WTC11 (cell line): ENCODE data around the gene CTDP1. TPM values are rescaled to one million over a fixed set of nuclear protein-coding genes. Genes with fewer than 3 reads are reported as not detected.

Source experiments
- ATAC-seq: fragments of 200-7000 bp; cut with Tn5 transposase; 2 replicates; pipeline ENCODE4 v1.10.0; 2021; ENCODE audit warnings: mild to moderate bottlenecking, moderate library complexity
- CTCF ChIA-PET: fragments of 300-600 bp; sonication (Branson Sonifier 250); formaldehyde crosslinking; loops from one replicate; lab custom pipeline; 2021; ENCODE audit warnings: antibody characterized with exemption; lab: Charles Lee
- POLR2A ChIA-PET: fragments of 350-600 bp; sonication (Branson Sonifier 250); formaldehyde crosslinking; loops from one replicate; lab custom pipeline; 2021; ENCODE audit warnings: antibody characterized with exemption; lab: Charles Lee
- DNase-seq: peaks from one replicate; pipeline ENCODE4 v3.0.0; 2021; ENCODE audit warnings: low spot score
- H3K27ac Mint-ChIP-seq: 2 replicates; pipeline ENCODE4 v1.8.0; 2021; ENCODE audit warnings: mixed read lengths
- H3K27me3 Mint-ChIP-seq: 2 replicates; pipeline ENCODE4 v1.8.0; 2021; ENCODE audit warnings: low read depth, mild to moderate bottlenecking, moderate library complexity, mixed read lengths
- H3K36me3 Mint-ChIP-seq: 2 replicates; pipeline ENCODE4 v1.8.0; 2021; ENCODE audit warnings: mixed read lengths
- H3K4me1 Mint-ChIP-seq: 2 replicates; pipeline ENCODE4 v1.8.0; 2022; ENCODE audit warnings: mixed read lengths
- H3K4me3 Mint-ChIP-seq: 2 replicates; pipeline ENCODE4 v1.8.0; 2021; ENCODE audit warnings: mild to moderate bottlenecking, moderate library complexity, mixed read lengths
- H3K9me3 Mint-ChIP-seq: 2 replicates; pipeline ENCODE4 v1.8.0; 2021; ENCODE audit warnings: mixed read lengths
- GTF2I ChIP-seq: fragments of 250-450 bp; sonication (Bioruptor Pico); conservative IDR thresholded peaks from 2 replicates; pipeline ENCODE4 v1.4.0; 2021; ENCODE audit warnings: mild to moderate bottlenecking
- HMGA2 ChIP-seq: fragments of 250-450 bp; sonication (Bioruptor Pico); IDR thresholded peaks from 2 replicates; pipeline ENCODE4 v1.4.0; 2021; ENCODE audit warnings: mild to moderate bottlenecking, moderate library complexity
- IRF2 ChIP-seq: sonication (generic); formaldehyde crosslinking; IDR thresholded peaks from 2 replicates; pipeline ENCODE4 v1.8.0; 2022; ENCODE audit warnings: low read depth, missing genetic modification reagents, borderline replicate concordance
- JUN ChIP-seq: sonication (generic); formaldehyde crosslinking; IDR thresholded peaks from 2 replicates; pipeline ENCODE4 v1.8.0; 2023; ENCODE audit warnings: mild to moderate bottlenecking, missing genetic modification reagents
- NFATC4 ChIP-seq: fragments of 250-450 bp; sonication (Bioruptor Pico); IDR thresholded peaks from 2 replicates; pipeline ENCODE4 v1.9.0; 2021; ENCODE audit warnings: mild to moderate bottlenecking
- OVOL2 ChIP-seq: fragments of 250-450 bp; sonication (Bioruptor Pico); IDR thresholded peaks from 2 replicates; pipeline ENCODE4 v1.9.0; 2021; ENCODE audit warnings: mild to moderate bottlenecking, borderline replicate concordance
- PRRX2 ChIP-seq: fragments of 250-450 bp; sonication (Bioruptor Pico); IDR thresholded peaks from 2 replicates; pipeline ENCODE4 v1.8.0; 2021; ENCODE audit warnings: mild to moderate bottlenecking
- RORB ChIP-seq: fragments of 250-450 bp; sonication (Bioruptor Pico); IDR thresholded peaks from 2 replicates; pipeline ENCODE4 v1.9.0; 2021; ENCODE audit warnings: mild to moderate bottlenecking
- SP1 ChIP-seq: sonication (generic); formaldehyde crosslinking; conservative IDR thresholded peaks from 2 replicates; pipeline ENCODE4 v1.8.1; 2022; ENCODE audit warnings: missing genetic modification reagents
- TCF7 ChIP-seq: sonication (generic); formaldehyde crosslinking; IDR thresholded peaks from 2 replicates; pipeline ENCODE4 v1.8.0; 2022; ENCODE audit warnings: mild to moderate bottlenecking, low read depth, missing genetic modification reagents, moderate library complexity
- TEAD4 ChIP-seq: sonication (generic); formaldehyde crosslinking; IDR thresholded peaks from 2 replicates; pipeline ENCODE4 v1.8.0; 2022; ENCODE audit warnings: mild to moderate bottlenecking, missing genetic modification reagents
- TP53 ChIP-seq: sonication (generic); formaldehyde crosslinking; IDR thresholded peaks from 2 replicates; pipeline ENCODE4 v1.8.1; 2023; ENCODE audit warnings: mild to moderate bottlenecking, missing genetic modification reagents
- ZNF121 ChIP-seq: sonication (generic); formaldehyde crosslinking; IDR thresholded peaks from 2 replicates; pipeline ENCODE4 v1.8.0; 2023; ENCODE audit warnings: missing genetic modification reagents
- ZNF219 ChIP-seq: sonication (generic); formaldehyde crosslinking; IDR thresholded peaks from 2 replicates; pipeline ENCODE4 v1.8.0; 2023; ENCODE audit warnings: missing genetic modification reagents, mild to moderate bottlenecking, borderline replicate concordance
- total RNA-seq: library from RNA; stranded (reverse); gene quantifications from 3 replicates; pipeline ENCODE4 v1.2.3, GENCODE V29; 2021
- TF ChIP-seq, protein P1 (sequence below): sonication (generic); formaldehyde crosslinking; IDR thresholded peaks from 2 replicates; pipeline ENCODE4 v1.8.1; 2023; ENCODE audit warnings: mild to moderate bottlenecking, missing genetic modification reagents
- TF ChIP-seq, protein P2 (sequence below): sonication (generic); formaldehyde crosslinking; IDR thresholded peaks from 2 replicates; pipeline ENCODE4 v1.8.0; 2023; ENCODE audit warnings: missing genetic modification reagents, mild to moderate bottlenecking, borderline replicate concordance
- TF ChIP-seq, protein P3 (sequence below): fragments of 200-600 bp; IDR thresholded peaks from 2 replicates; pipeline ENCODE4 v1.8.0; 2022; ENCODE audit warnings: antibody characterized with exemption
- TF ChIP-seq, protein P4 (sequence below): sonication (generic); formaldehyde crosslinking; IDR thresholded peaks from 2 replicates; pipeline ENCODE4 v1.8.1; 2023; ENCODE audit warnings: mild to moderate bottlenecking, missing genetic modification reagents, moderate library complexity
- TF ChIP-seq, protein P5 (sequence below): fragments of 250-450 bp; sonication (Bioruptor Pico); IDR thresholded peaks from 2 replicates; pipeline ENCODE4 v1.9.0; 2021; ENCODE audit warnings: mild to moderate bottlenecking
- TF ChIP-seq, protein P6 (sequence below): fragments of 250-450 bp; sonication (Bioruptor Pico); IDR thresholded peaks from 2 replicates; pipeline ENCODE4 v2.1.2; 2022; ENCODE audit warnings: mild to moderate bottlenecking, moderate library complexity
- TF ChIP-seq, protein P7 (sequence below): sonication (generic); formaldehyde crosslinking; IDR thresholded peaks from 2 replicates; pipeline ENCODE4 v1.8.1; 2022; ENCODE audit warnings: mild to moderate bottlenecking, missing genetic modification reagents, moderate library complexity, borderline replicate concordance
- TF ChIP-seq, protein P8 (sequence below): sonication (generic); formaldehyde crosslinking; IDR thresholded peaks from 2 replicates; pipeline ENCODE4 v1.8.0; 2022; ENCODE audit warnings: mild to moderate bottlenecking, missing genetic modification reagents

Gene CTDP1
- total RNA-seq, 1 experiment from 2014 or later: 39.7 TPM

DNA sequence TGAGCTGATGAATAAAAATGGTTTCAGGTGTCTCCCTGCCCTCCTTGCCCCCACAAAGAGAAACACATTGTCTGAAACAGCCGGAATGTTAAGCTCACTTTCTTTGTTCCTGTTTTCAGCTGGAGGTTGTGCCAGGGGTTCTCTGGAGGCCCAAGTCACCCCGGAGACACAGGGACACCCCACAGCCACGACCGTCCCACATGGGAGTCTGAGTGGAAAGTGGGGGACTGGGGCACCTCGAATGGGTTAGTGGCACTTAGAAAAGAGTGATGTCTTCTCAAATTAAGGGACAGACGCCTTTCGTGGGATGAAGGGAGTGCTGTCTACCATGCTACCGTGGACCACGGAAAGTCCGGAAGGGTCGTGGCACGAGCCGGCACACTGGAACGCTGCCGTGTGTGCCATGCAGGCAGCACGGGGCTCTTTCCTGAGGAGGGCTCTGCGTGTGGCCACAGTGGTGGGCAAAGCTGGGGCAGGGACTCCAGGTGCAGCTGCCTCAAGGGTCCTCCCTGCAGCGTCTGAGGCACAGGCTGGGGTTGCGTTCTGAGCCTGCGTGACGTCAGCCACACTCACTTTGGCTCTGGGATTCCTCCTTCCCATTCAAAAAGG is 39.4 kb upstream of the CTDP1 start (continued):
- TF ChIP-seq, protein P1, sequence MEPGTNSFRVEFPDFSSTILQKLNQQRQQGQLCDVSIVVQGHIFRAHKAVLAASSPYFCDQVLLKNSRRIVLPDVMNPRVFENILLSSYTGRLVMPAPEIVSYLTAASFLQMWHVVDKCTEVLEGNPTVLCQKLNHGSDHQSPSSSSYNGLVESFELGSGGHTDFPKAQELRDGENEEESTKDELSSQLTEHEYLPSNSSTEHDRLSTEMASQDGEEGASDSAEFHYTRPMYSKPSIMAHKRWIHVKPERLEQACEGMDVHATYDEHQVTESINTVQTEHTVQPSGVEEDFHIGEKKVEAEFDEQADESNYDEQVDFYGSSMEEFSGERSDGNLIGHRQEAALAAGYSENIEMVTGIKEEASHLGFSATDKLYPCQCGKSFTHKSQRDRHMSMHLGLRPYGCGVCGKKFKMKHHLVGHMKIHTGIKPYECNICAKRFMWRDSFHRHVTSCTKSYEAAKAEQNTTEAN (CRISPR knock-in tag): no peak
- TF ChIP-seq NFATC4 (CRISPR knock-in tag) (no peak), RORB (no peak), TCF7 (CRISPR knock-in tag) (no peak)
- TF ChIP-seq, protein P2, sequence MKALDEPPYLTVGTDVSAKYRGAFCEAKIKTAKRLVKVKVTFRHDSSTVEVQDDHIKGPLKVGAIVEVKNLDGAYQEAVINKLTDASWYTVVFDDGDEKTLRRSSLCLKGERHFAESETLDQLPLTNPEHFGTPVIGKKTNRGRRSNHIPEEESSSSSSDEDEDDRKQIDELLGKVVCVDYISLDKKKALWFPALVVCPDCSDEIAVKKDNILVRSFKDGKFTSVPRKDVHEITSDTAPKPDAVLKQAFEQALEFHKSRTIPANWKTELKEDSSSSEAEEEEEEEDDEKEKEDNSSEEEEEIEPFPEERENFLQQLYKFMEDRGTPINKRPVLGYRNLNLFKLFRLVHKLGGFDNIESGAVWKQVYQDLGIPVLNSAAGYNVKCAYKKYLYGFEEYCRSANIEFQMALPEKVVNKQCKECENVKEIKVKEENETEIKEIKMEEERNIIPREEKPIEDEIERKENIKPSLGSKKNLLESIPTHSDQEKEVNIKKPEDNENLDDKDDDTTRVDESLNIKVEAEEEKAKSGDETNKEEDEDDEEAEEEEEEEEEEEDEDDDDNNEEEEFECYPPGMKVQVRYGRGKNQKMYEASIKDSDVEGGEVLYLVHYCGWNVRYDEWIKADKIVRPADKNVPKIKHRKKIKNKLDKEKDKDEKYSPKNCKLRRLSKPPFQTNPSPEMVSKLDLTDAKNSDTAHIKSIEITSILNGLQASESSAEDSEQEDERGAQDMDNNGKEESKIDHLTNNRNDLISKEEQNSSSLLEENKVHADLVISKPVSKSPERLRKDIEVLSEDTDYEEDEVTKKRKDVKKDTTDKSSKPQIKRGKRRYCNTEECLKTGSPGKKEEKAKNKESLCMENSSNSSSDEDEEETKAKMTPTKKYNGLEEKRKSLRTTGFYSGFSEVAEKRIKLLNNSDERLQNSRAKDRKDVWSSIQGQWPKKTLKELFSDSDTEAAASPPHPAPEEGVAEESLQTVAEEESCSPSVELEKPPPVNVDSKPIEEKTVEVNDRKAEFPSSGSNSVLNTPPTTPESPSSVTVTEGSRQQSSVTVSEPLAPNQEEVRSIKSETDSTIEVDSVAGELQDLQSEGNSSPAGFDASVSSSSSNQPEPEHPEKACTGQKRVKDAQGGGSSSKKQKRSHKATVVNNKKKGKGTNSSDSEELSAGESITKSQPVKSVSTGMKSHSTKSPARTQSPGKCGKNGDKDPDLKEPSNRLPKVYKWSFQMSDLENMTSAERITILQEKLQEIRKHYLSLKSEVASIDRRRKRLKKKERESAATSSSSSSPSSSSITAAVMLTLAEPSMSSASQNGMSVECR (CRISPR knock-in tag): no peak
- TF ChIP-seq, protein P3, sequence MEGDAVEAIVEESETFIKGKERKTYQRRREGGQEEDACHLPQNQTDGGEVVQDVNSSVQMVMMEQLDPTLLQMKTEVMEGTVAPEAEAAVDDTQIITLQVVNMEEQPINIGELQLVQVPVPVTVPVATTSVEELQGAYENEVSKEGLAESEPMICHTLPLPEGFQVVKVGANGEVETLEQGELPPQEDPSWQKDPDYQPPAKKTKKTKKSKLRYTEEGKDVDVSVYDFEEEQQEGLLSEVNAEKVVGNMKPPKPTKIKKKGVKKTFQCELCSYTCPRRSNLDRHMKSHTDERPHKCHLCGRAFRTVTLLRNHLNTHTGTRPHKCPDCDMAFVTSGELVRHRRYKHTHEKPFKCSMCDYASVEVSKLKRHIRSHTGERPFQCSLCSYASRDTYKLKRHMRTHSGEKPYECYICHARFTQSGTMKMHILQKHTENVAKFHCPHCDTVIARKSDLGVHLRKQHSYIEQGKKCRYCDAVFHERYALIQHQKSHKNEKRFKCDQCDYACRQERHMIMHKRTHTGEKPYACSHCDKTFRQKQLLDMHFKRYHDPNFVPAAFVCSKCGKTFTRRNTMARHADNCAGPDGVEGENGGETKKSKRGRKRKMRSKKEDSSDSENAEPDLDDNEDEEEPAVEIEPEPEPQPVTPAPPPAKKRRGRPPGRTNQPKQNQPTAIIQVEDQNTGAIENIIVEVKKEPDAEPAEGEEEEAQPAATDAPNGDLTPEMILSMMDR: no peak
- TF ChIP-seq, protein P4, sequence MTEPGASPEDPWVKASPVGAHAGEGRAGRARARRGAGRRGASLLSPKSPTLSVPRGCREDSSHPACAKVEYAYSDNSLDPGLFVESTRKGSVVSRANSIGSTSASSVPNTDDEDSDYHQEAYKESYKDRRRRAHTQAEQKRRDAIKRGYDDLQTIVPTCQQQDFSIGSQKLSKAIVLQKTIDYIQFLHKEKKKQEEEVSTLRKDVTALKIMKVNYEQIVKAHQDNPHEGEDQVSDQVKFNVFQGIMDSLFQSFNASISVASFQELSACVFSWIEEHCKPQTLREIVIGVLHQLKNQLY (CRISPR knock-in tag): no peak

DNA sequence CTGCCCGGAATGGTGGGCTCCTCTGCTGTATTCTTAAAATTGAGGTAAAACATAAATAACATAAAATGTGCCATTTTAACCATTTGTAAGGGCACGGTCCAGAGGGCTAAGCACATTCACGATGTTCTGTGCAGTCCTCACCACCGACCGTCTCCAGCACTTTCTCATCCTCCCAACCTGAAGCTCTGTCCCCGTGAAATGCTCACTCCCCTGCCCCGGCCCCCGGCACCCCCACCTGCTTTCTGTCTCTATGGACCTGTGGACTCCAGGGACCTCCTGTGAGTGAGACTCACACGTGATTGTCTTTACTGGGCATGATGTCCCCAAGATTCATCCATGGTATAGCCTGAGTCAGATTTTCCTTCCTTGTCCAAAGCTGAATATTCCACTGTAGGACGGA is 38.7 kb upstream of the CTDP1 start:
- DNase-seq (no peak), ATAC-seq (no peak)
- Mint-ChIP-seq H3K27ac (no peak overlapping the region), H3K4me3 (no peak overlapping the region), H3K9me3 (no peaks in the 10 kb centered on the region), H3K4me1 (no peaks in the 10 kb centered on the region), H3K27me3 (peaks cover 14% of the 10 kb centered on the region), H3K36me3 (no peaks in the 10 kb centered on the region)
- CTCF ChIA-PET: no interaction called here
- POLR2A ChIA-PET: no interaction called here
- TF ChIP-seq, protein P5, sequence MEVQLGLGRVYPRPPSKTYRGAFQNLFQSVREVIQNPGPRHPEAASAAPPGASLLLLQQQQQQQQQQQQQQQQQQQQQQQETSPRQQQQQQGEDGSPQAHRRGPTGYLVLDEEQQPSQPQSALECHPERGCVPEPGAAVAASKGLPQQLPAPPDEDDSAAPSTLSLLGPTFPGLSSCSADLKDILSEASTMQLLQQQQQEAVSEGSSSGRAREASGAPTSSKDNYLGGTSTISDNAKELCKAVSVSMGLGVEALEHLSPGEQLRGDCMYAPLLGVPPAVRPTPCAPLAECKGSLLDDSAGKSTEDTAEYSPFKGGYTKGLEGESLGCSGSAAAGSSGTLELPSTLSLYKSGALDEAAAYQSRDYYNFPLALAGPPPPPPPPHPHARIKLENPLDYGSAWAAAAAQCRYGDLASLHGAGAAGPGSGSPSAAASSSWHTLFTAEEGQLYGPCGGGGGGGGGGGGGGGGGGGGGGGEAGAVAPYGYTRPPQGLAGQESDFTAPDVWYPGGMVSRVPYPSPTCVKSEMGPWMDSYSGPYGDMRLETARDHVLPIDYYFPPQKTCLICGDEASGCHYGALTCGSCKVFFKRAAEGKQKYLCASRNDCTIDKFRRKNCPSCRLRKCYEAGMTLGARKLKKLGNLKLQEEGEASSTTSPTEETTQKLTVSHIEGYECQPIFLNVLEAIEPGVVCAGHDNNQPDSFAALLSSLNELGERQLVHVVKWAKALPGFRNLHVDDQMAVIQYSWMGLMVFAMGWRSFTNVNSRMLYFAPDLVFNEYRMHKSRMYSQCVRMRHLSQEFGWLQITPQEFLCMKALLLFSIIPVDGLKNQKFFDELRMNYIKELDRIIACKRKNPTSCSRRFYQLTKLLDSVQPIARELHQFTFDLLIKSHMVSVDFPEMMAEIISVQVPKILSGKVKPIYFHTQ (CRISPR knock-in tag): no peak
- TF ChIP-seq ZNF121 (CRISPR knock-in tag): no peak
- TF ChIP-seq, protein P6, sequence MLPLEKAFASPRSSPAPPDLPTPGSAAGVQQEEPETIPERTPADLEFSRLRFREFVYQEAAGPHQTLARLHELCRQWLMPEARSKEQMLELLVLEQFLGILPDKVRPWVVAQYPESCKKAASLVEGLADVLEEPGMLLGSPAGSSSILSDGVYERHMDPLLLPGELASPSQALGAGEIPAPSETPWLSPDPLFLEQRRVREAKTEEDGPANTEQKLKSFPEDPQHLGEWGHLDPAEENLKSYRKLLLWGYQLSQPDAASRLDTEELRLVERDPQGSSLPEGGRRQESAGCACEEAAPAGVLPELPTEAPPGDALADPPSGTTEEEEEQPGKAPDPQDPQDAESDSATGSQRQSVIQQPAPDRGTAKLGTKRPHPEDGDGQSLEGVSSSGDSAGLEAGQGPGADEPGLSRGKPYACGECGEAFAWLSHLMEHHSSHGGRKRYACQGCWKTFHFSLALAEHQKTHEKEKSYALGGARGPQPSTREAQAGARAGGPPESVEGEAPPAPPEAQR (CRISPR knock-in tag): no peak
- no peak for TF ChIP-seq JUN
- no peak for TF ChIP-seq SP1 (CRISPR knock-in tag)
- TF ChIP-seq PRRX2 (CRISPR knock-in tag): no peak
- no peak for TF ChIP-seq IRF2 (CRISPR knock-in tag)
- no peak for TF ChIP-seq OVOL2 (CRISPR knock-in tag)
- TF ChIP-seq TP53 (CRISPR knock-in tag): no peak
- no peak for TF ChIP-seq GTF2I (CRISPR knock-in tag)
- TF ChIP-seq ZNF219: no peak
- no peak for TF ChIP-seq TEAD4 (CRISPR knock-in tag)
- TF ChIP-seq HMGA2: no peak
- TF ChIP-seq, protein P7, sequence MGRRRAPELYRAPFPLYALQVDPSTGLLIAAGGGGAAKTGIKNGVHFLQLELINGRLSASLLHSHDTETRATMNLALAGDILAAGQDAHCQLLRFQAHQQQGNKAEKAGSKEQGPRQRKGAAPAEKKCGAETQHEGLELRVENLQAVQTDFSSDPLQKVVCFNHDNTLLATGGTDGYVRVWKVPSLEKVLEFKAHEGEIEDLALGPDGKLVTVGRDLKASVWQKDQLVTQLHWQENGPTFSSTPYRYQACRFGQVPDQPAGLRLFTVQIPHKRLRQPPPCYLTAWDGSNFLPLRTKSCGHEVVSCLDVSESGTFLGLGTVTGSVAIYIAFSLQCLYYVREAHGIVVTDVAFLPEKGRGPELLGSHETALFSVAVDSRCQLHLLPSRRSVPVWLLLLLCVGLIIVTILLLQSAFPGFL: no peak
- TF ChIP-seq, protein P8, sequence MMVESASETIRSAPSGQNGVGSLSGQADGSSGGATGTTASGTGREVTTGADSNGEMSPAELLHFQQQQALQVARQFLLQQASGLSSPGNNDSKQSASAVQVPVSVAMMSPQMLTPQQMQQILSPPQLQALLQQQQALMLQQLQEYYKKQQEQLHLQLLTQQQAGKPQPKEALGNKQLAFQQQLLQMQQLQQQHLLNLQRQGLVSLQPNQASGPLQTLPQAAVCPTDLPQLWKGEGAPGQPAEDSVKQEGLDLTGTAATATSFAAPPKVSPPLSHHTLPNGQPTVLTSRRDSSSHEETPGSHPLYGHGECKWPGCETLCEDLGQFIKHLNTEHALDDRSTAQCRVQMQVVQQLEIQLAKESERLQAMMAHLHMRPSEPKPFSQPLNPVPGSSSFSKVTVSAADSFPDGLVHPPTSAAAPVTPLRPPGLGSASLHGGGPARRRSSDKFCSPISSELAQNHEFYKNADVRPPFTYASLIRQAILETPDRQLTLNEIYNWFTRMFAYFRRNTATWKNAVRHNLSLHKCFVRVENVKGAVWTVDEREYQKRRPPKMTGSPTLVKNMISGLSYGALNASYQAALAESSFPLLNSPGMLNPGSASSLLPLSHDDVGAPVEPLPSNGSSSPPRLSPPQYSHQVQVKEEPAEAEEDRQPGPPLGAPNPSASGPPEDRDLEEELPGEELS (CRISPR knock-in tag): no peak
